LNCAP (cell line): ENCODE data around the gene NGRN.

Experiments used
- TF ChIP-seq, protein P1 (sequence below): fragments of 450-650 bp; IDR thresholded peaks from 2 replicates; pipeline ENCODE4 v1.5.1; 2017; ENCODE audit warnings: mild to moderate bottlenecking

NGRN gene

GRCh38 chr15:90309020-90309419 is 43.5 kb downstream of the NGRN start:
- TF ChIP-seq, protein P1, sequence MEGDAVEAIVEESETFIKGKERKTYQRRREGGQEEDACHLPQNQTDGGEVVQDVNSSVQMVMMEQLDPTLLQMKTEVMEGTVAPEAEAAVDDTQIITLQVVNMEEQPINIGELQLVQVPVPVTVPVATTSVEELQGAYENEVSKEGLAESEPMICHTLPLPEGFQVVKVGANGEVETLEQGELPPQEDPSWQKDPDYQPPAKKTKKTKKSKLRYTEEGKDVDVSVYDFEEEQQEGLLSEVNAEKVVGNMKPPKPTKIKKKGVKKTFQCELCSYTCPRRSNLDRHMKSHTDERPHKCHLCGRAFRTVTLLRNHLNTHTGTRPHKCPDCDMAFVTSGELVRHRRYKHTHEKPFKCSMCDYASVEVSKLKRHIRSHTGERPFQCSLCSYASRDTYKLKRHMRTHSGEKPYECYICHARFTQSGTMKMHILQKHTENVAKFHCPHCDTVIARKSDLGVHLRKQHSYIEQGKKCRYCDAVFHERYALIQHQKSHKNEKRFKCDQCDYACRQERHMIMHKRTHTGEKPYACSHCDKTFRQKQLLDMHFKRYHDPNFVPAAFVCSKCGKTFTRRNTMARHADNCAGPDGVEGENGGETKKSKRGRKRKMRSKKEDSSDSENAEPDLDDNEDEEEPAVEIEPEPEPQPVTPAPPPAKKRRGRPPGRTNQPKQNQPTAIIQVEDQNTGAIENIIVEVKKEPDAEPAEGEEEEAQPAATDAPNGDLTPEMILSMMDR, result no peak

DNA sequence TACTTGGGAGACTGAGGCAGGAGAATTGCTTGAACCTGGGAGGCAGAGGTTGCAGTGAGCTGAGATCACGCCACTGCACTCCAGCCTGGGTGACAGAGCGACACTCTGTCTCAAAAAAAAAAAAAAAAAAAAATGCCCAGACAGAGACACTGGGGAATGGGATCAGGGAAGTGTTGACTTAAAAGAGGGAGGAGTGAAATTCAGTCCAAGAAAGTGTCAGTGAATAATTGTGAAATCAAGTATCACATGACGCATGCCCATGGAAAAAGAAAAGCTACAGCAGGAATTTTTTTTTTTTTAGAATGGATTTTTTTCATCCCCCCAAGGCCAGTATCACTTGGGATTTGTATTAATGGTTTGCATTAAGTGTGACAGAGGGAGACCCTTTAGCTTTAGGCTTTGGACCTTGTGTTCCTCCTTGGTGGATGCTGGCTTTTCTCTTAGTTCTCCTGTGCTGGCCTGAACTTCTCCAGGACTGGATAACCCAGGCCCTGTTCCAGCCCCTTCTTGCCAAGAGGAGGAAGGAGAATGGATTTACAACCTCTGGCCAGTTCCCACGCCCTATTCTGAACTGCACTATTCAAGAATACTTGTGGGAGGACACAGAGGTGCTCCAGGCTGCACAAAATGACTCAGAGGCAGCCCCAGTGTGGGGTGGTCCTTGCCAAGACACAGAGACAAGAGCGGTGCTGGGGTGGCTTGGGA is 50.0 kb downstream of the NGRN start:
- TF ChIP-seq, protein P1, result no peak

DNA sequence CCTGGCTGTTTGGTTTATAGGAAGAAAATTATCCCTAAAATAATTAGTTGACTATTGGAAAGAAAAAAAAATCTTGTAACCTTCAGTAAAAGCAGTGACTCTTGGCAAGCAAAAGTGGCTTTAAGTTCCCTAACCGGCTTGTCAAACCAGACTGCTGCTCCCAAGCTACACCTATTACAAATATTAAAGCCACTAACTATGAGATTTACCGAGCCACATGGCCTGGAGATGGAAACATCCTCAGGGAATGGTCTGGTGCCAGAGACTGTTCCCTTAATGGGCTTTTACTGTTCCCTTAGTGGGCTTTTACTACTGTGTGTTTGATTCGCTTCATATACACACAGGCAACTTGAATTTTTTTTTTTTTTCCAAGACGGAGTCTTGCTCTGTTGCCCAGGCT is 50.7 kb downstream of the NGRN start:
- TF ChIP-seq, protein P1, result no peak

- TF ChIP-seq, protein P1, result no peak
These were observed 53.1 kb downstream of the NGRN start for GRCh38 chr15:90318591-90318990.

GRCh38 chr15:90320062-90320884 is 54.8 kb downstream of the NGRN start:
- TF ChIP-seq, protein P1, result peak; percentile 96

- TF ChIP-seq, protein P1, result no peak
These were observed 55.4 kb downstream of the NGRN start for GRCh38 chr15:90320885-90321278.
